Endothelial cell of umbilical vein (primary cell): Measurements from ENCODE around the gene SMC6. TPM values are rescaled to one million over a fixed set of nuclear protein-coding genes. Genes with fewer than 3 reads are reported as not detected.

Source experiments
- BruUV-seq: library from RNA; stranded (reverse); fragments of 400-500 nt; replicated peaks from 2 replicates; lab custom pipeline; 2021; lab: Mats Ljungman, UMichigan
- CTCF ChIA-PET: fragments of 300-600, 350-600 bp; sonication (Branson Sonifier 250); formaldehyde crosslinking; loops from one replicate; lab custom pipeline; 2021; ENCODE audit warnings: antibody characterized with exemption, inconsistent platforms; lab: Charles Lee
- POLR2A ChIA-PET: fragments of 300-600, 350-600 bp; sonication (Branson Sonifier 250); formaldehyde crosslinking; loops from one replicate; lab custom pipeline; 2021; ENCODE audit warnings: antibody characterized with exemption, inconsistent platforms; lab: Charles Lee
- DNase-seq: peaks from one replicate; pipeline ENCODE4 v3.0.0-alpha.2; 2011; ENCODE audit warnings: low read depth, low spot score
- FAIRE-seq: peaks from 2 replicates; lab custom pipeline; 2011; peaks lifted over from hg19 to GRCh38; lab: Jason Lieb, UNC
- H2AFZ ChIP-seq: 2 replicates; pipeline ENCODE4 v1.6.0; 2012; ENCODE audit warnings: low read depth, low read length, control low read depth, inconsistent platforms
- H3K27ac ChIP-seq: 2 replicates; pipeline ENCODE4 v1.5.1; 2011; ENCODE audit warnings: low read depth, mild to moderate bottlenecking, control low read depth, low read length, moderate library complexity; ENCODE audit not compliant: insufficient read depth
- H3K27me3 ChIP-seq, 2 experiments: 2 replicates each; pipeline versions ENCODE4 v1.6.0 to v1.6.1; 2011; ENCODE audit warnings: low read length in 2 of 2, mixed read lengths in 1 of 2; ENCODE audit not compliant: control insufficient read depth in 2 of 2, insufficient read depth in 2 of 2
- H3K36me3 ChIP-seq, 2 experiments: 2 replicates in 1 of 2; 3 replicates in 1 of 2; pipeline ENCODE4 v1.5.1; 2011; ENCODE audit warnings: low read length in 2 of 2, mild to moderate bottlenecking in 1 of 2, moderate library complexity in 1 of 2; ENCODE audit not compliant: control insufficient read depth in 2 of 2, insufficient read depth in 2 of 2; ENCODE audit errors: extremely low read depth in 1 of 2
- H3K4me1 ChIP-seq: 3 replicates; pipeline ENCODE4 v1.5.1; 2011; ENCODE audit warnings: mild to moderate bottlenecking, low read length; ENCODE audit not compliant: control insufficient read depth, insufficient read depth; ENCODE audit errors: extremely low read depth
- H3K4me2 ChIP-seq: 2 replicates; pipeline ENCODE4 v1.6.1; 2011; ENCODE audit warnings: low read length, control low read depth, mixed read lengths; ENCODE audit not compliant: insufficient read depth
- H3K4me3 ChIP-seq, 3 experiments: fragments of 200-600 bp in 1 of 3; sonication (generic), shearing (Covaris generic) in 1 of 3; replicated peaks in 1 of 3; 2 replicates each; pipeline ENCODE4 v1.5.1; 2011 to 2016; ENCODE audit warnings: control low read depth in 3 of 3, low read length in 3 of 3, mild to moderate bottlenecking in 2 of 3, inconsistent platforms in 1 of 3, low read depth in 1 of 3, moderate library complexity in 1 of 3; ENCODE audit not compliant: insufficient read depth in 1 of 3
- H3K79me2 ChIP-seq: 2 replicates; pipeline ENCODE4 v1.6.0; 2012; ENCODE audit warnings: low read length, inconsistent platforms; ENCODE audit not compliant: control insufficient read depth, insufficient read depth
- H3K9ac ChIP-seq: replicated peaks from 2 replicates; pipeline ENCODE3; 2011; ENCODE audit warnings: low read length, control low read depth; ENCODE audit not compliant: insufficient read depth; ENCODE audit errors: extremely low read depth
- H3K9me1 ChIP-seq: replicated peaks from 3 replicates; pipeline ENCODE4 v1.6.0; 2011; ENCODE audit warnings: mild to moderate bottlenecking, low read length; ENCODE audit not compliant: control insufficient read depth, insufficient read depth; ENCODE audit errors: extremely low read depth
- H3K9me3 ChIP-seq: replicated peaks from 2 replicates; pipeline ENCODE4 v1.5.1; 2012; ENCODE audit warnings: low read length, inconsistent platforms; ENCODE audit not compliant: control insufficient read depth, insufficient read depth
- H4K20me1 ChIP-seq: replicated peaks from 2 replicates; pipeline ENCODE3; 2011; ENCODE audit warnings: mild to moderate bottlenecking, low read length; ENCODE audit not compliant: control insufficient read depth, insufficient read depth; ENCODE audit errors: extremely low read depth
- CTCF ChIP-seq, 2 donors: IDR thresholded peaks; 1 replicate in 1 of 2; 2 replicates in 1 of 2; pipeline ENCODE4 v1.5.1; 2011; ENCODE audit warnings: low read length in 2 of 2, mild to moderate bottlenecking in 2 of 2, moderate library complexity in 2 of 2, control low read depth in 1 of 2, inconsistent platforms in 1 of 2, low read depth in 1 of 2; ENCODE audit not compliant: insufficient read depth in 1 of 2; ENCODE audit errors: extremely low read depth in 1 of 2
- EZH2 ChIP-seq: IDR thresholded peaks from 2 replicates; pipeline ENCODE4 v1.6.1; 2012; ENCODE audit warnings: borderline replicate concordance, low read depth, mild to moderate bottlenecking, moderate library complexity, low read length, inconsistent platforms; ENCODE audit not compliant: severe bottlenecking
- FOS ChIP-seq: IDR thresholded peaks from 2 replicates; pipeline ENCODE4 v1.6.1; 2011; ENCODE audit warnings: mild to moderate bottlenecking, low read length, moderate library complexity, borderline replicate concordance; ENCODE audit not compliant: insufficient read depth
- GATA2 ChIP-seq: IDR thresholded peaks from 2 replicates; pipeline ENCODE4 v1.7.0; 2011; ENCODE audit warnings: low read depth, mild to moderate bottlenecking, moderate library complexity, mixed read lengths, low read length; ENCODE audit not compliant: insufficient read length, insufficient read depth
- JUN ChIP-seq: IDR thresholded peaks from 2 replicates; pipeline ENCODE4 v1.6.1; 2011; ENCODE audit warnings: borderline replicate concordance, low read depth; ENCODE audit not compliant: insufficient read length, insufficient read depth
- MAX ChIP-seq: IDR thresholded peaks from 2 replicates; pipeline ENCODE4 v1.6.1; 2011; ENCODE audit not compliant: insufficient read depth, insufficient read length
- MYC ChIP-seq: IDR thresholded peaks from one replicate; pipeline ENCODE4 v1.6.1; 2011; ENCODE audit warnings: mild to moderate bottlenecking, low read depth, low read length
- POLR2A ChIP-seq: IDR thresholded peaks from 2 replicates; pipeline ENCODE4 v1.6.1; 2012; ENCODE audit warnings: low read depth, mild to moderate bottlenecking, control low read depth, low read length
- POLR2AphosphoS5 ChIP-seq: IDR thresholded peaks from 2 replicates; pipeline ENCODE4 v1.6.1; 2012; ENCODE audit warnings: low read depth, mild to moderate bottlenecking, control low read depth, low read length, moderate library complexity; ENCODE audit not compliant: insufficient read depth
- dilution Hi-C: fragments of 300-500 bp; cut with MboI; formaldehyde crosslinking; loops from one replicate; pipeline ENCODE4 v1.15.0; 2019; ENCODE audit warnings: low sequenced_read_pairs; ENCODE audit not compliant: extremely low pct_ligation_motif_present
- intact Hi-C: fragments of 100-400 bp; cut with micrococcal nuclease; formaldehyde crosslinking; loops from one replicate; pipeline ENCODE4 v1.10.0; 2022
- polyA plus RNA-seq, 4 experiments: library from polyadenylated mRNA; depleted of rRNA in 3 of 4; stranded (reverse) in 3 of 4; unstranded in 1 of 4; fragments of >200 nt; gene quantifications; 2 replicates each; pipeline versions ENCODE4 v1.2.1 to v1.2.3, GENCODE V29; 2011 to 2012; ENCODE audit warnings: missing spikeins in 1 of 4
- total RNA-seq: library from RNA; stranded (reverse); gene quantifications from 2 replicates; pipeline ENCODE4 v1.2.3, GENCODE V29; 2021

The SMC6 gene
- total and polyA plus RNA-seq, 2 donors (not counting 3 experiments of a cell fraction or from before 2014, with no cell fraction given) = 7.7 to 38.3 TPM

- dilution Hi-C loops = no loop called here
- intact Hi-C loops = no loop called here
- Histone ChIP-seq H3K9me1 (no peaks in the 10 kb centered on the region), H3K4me3 (no peak overlapping the region), H3K27me3 (no peaks in the 10 kb centered on the region), H2AFZ (no peak overlapping the region), H3K9me3 (no peaks in the 10 kb centered on the region), H3K79me2 (no peaks in the 10 kb centered on the region), H4K20me1 (no peaks in the 10 kb centered on the region), H3K36me3 (peaks cover 7 to 9% of the 10 kb centered on the region in 2 experiments), H3K4me1 (peaks cover 5% of the 10 kb centered on the region), H3K9ac (no peak overlapping the region), H3K4me2 (no peak overlapping the region), H3K27ac (no peak overlapping the region)
- no peak for FAIRE-seq
- DNase-seq = no peak
- TF ChIP-seq EZH2 (no peak), GATA2 (no peak), POLR2AphosphoS5 (no peak)
- ChIA-PET POLR2A (no interaction called here), CTCF (interaction anchor here (0.7 to 8.4 kb wide), 8 partner anchors 10 to 900 kb away, joined by 3 to 296 read pairs (median 26); no protein-coding TSS in a partner anchor)
- no TSS peak for BruUV-seq
Measured at GRCh38 chr2:17672583-17673317, 80.9 kb downstream of the SMC6 start.

- BruUV-seq = no TSS peak
- Histone ChIP-seq H3K9ac (no peak overlapping the region), H4K20me1 (no peaks in the 10 kb centered on the region), H3K27me3 (no peaks in the 10 kb centered on the region), H3K79me2 (no peaks in the 10 kb centered on the region), H2AFZ (no peak overlapping the region), H3K4me2 (no peak overlapping the region), H3K36me3 (peaks cover 8 to 9% of the 10 kb centered on the region in 2 experiments), H3K9me1 (no peaks in the 10 kb centered on the region), H3K4me1 (no peaks in the 10 kb centered on the region), H3K27ac (no peak overlapping the region), H3K4me3 (no peak overlapping the region), H3K9me3 (no peaks in the 10 kb centered on the region)
- ChIA-PET CTCF (interaction anchor here (0.8 to 8.4 kb wide), 2 partner anchors 12 to 23 kb away, joined by 3 to 296 read pairs; no protein-coding TSS in a partner anchor), POLR2A (no interaction called here)
- FAIRE-seq = no peak
- TF ChIP-seq EZH2 = no peak
- no peak for TF ChIP-seq MYC
- no peak for TF ChIP-seq JUN
- no peak for TF ChIP-seq GATA2
- no peak for TF ChIP-seq CTCF (IDR thresholded peaks at IDR 0.05; ENCODE audit: extremely low read depth in 1 of 2, insufficient read depth in 1 of 2, low read depth in 1 of 2, low read length in 2 of 2)
- TF ChIP-seq MAX = no peak
- TF ChIP-seq POLR2A = no peak
- no peak for TF ChIP-seq POLR2AphosphoS5
- TF ChIP-seq FOS = no peak
- DNase-seq = no peak
- dilution Hi-C loops (no loop called here), intact Hi-C loops (no loop called here)
Measured at GRCh38 chr2:17667898-17668297, 85.7 kb downstream of the SMC6 start.
